Loucy (cell line): ENCODE data around the gene LDLRAD4.

Experiments used
- H2AFZ ChIP-seq: fragments of 200-600 bp; sonication (generic); 2 replicates; pipeline ENCODE4 v1.6.0; 2016; ENCODE audit warnings: antibody characterized with exemption, mild to moderate bottlenecking, low read length, moderate library complexity
- H3F3A ChIP-seq: fragments of 200-600 bp; 2 replicates; pipeline ENCODE4 v1.6.0; 2016; ENCODE audit warnings: antibody characterized with exemption, low read depth, mild to moderate bottlenecking
- H3K27me3 ChIP-seq: fragments of 200-600 bp; sonication (generic); 2 replicates; pipeline ENCODE4 v1.6.1; 2014; ENCODE audit warnings: low read length, mild to moderate bottlenecking; ENCODE audit not compliant: insufficient read depth, poor library complexity, severe bottlenecking
- H3K36me3 ChIP-seq: fragments of 200-600 bp; sonication (generic); 2 replicates; pipeline ENCODE4 v1.6.1; 2016; ENCODE audit warnings: low read length; ENCODE audit not compliant: insufficient read depth
- H3K4me1 ChIP-seq: fragments of 200-600 bp; sonication (generic); 2 replicates; pipeline ENCODE4 v1.5.1; 2014; ENCODE audit warnings: low read length, mild to moderate bottlenecking; ENCODE audit not compliant: insufficient read depth, poor library complexity, severe bottlenecking
- H3K4me2 ChIP-seq: fragments of 200-600 bp; sonication (generic); 2 replicates; pipeline ENCODE4 v1.6.0; 2014; ENCODE audit warnings: antibody characterized with exemption, low read length, low read depth, mild to moderate bottlenecking; ENCODE audit not compliant: poor library complexity, severe bottlenecking
- H3K4me3 ChIP-seq: fragments of 200-600 bp; sonication (generic); 2 replicates; pipeline ENCODE4 v1.5.1; 2014; ENCODE audit warnings: low read length, mild to moderate bottlenecking, mixed read lengths; ENCODE audit not compliant: poor library complexity, severe bottlenecking
- H3K79me2 ChIP-seq: fragments of 200-600 bp; sonication (generic); 2 replicates; pipeline ENCODE4 v1.6.1; 2014; ENCODE audit warnings: low read length; ENCODE audit not compliant: insufficient read depth
- H3K9ac ChIP-seq: fragments of 200-600 bp; sonication (generic); 2 replicates; pipeline ENCODE4 v1.6.0; 2014; ENCODE audit warnings: mild to moderate bottlenecking, low read depth, low read length, moderate library complexity; ENCODE audit not compliant: poor library complexity, severe bottlenecking
- H3K9me2 ChIP-seq: fragments of 200-600 bp; sonication (generic); replicated peaks from 2 replicates; pipeline ENCODE4 v1.6.1; 2016; ENCODE audit warnings: low read depth, low read length, mixed read lengths
- H3K9me3 ChIP-seq: fragments of 200-600 bp; sonication (generic); 2 replicates; pipeline ENCODE4 v1.6.1; 2014; ENCODE audit warnings: mild to moderate bottlenecking, antibody characterized with exemption, low read length, low read depth; ENCODE audit not compliant: insufficient read depth
- H4K20me1 ChIP-seq: fragments of 200-600 bp; sonication (generic); 2 replicates; pipeline ENCODE4 v1.6.0; 2014; ENCODE audit warnings: antibody characterized with exemption, low read length, mild to moderate bottlenecking; ENCODE audit not compliant: insufficient read depth, poor library complexity, severe bottlenecking
- EZH2phosphoT487 ChIP-seq: fragments of 200-600 bp; IDR thresholded peaks from 2 replicates; pipeline ENCODE4 v1.6.1; 2018; ENCODE audit warnings: antibody characterized with exemption, mild to moderate bottlenecking, moderate library complexity, borderline replicate concordance
- TF ChIP-seq, protein P1 (sequence below): fragments of 200-600 bp; sonication (generic); conservative IDR thresholded peaks from 2 replicates; pipeline ENCODE4 v1.5.1; 2014; ENCODE audit warnings: mild to moderate bottlenecking, antibody characterized with exemption, low read length

The LDLRAD4 gene

DNA sequence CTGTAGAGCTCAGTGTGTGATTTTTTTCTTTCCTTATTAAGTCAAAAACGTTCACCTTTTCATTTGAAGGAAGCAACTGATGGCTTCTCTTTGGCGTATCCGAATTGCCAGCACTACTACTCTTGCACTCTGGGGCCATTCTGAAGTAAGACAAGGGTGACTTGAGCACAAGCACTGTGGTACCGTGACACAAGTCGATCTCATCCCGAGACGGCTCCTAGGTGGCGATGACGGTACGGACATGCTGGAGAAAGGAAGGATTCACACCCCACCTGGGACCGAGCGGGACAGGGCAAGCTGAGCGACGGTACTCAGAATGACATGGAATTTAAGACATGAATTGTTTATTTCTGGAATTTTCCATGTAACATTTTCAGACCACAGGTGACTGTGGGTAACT is 36.8 kb upstream of the LDLRAD4 start:
- H3K9ac ChIP-seq = no peak overlapping the region
- no peaks in the 10 kb centered on the region for H3K9me2 ChIP-seq
- TF ChIP-seq, protein P1, sequence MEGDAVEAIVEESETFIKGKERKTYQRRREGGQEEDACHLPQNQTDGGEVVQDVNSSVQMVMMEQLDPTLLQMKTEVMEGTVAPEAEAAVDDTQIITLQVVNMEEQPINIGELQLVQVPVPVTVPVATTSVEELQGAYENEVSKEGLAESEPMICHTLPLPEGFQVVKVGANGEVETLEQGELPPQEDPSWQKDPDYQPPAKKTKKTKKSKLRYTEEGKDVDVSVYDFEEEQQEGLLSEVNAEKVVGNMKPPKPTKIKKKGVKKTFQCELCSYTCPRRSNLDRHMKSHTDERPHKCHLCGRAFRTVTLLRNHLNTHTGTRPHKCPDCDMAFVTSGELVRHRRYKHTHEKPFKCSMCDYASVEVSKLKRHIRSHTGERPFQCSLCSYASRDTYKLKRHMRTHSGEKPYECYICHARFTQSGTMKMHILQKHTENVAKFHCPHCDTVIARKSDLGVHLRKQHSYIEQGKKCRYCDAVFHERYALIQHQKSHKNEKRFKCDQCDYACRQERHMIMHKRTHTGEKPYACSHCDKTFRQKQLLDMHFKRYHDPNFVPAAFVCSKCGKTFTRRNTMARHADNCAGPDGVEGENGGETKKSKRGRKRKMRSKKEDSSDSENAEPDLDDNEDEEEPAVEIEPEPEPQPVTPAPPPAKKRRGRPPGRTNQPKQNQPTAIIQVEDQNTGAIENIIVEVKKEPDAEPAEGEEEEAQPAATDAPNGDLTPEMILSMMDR = no peak
- no peak for TF ChIP-seq EZH2phosphoT487
- H3K4me3 ChIP-seq = no peak overlapping the region
- no peaks in the 10 kb centered on the region for H3K36me3 ChIP-seq
- H3F3A ChIP-seq = no peaks in the 10 kb centered on the region
- no peaks in the 10 kb centered on the region for H3K9me3 ChIP-seq
- no peaks in the 10 kb centered on the region for H4K20me1 ChIP-seq
- no peak overlapping the region for H3K4me2 ChIP-seq
- no peaks in the 10 kb centered on the region for H3K79me2 ChIP-seq
- no peaks in the 10 kb centered on the region for H3K4me1 ChIP-seq
- no peak overlapping the region for H2AFZ ChIP-seq
- H3K27me3 ChIP-seq = no peaks in the 10 kb centered on the region

DNA sequence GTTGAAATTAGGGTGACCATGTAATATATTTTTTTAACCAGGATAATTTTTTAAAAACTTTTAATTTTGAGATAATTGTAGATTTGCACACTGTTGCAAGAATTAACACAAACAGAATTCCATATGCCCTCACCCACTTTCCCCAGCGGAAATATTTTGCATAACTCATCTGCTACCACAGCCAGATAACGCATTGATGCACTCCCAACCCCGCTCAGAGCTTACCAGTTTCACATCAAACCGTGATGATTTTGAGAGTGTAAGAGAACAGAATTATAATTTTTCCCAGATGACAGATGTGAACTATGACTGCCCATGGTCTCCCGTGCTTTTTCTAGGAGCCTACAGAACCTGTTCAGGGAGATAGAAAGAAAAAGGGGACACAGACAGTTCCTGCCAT is 35.2 kb upstream of the LDLRAD4 start:
- Histone ChIP-seq H3K36me3 (no peaks in the 10 kb centered on the region), H3K4me1 (no peaks in the 10 kb centered on the region), H3K9me3 (no peaks in the 10 kb centered on the region), H3K4me3 (no peak overlapping the region), H3F3A (no peaks in the 10 kb centered on the region), H4K20me1 (no peaks in the 10 kb centered on the region), H2AFZ (no peak overlapping the region), H3K9me2 (no peaks in the 10 kb centered on the region), H3K4me2 (no peak overlapping the region), H3K27me3 (no peaks in the 10 kb centered on the region), H3K9ac (no peak overlapping the region), H3K79me2 (no peaks in the 10 kb centered on the region)
- TF ChIP-seq, protein P1 = no peak
- TF ChIP-seq EZH2phosphoT487 = no peak

DNA sequence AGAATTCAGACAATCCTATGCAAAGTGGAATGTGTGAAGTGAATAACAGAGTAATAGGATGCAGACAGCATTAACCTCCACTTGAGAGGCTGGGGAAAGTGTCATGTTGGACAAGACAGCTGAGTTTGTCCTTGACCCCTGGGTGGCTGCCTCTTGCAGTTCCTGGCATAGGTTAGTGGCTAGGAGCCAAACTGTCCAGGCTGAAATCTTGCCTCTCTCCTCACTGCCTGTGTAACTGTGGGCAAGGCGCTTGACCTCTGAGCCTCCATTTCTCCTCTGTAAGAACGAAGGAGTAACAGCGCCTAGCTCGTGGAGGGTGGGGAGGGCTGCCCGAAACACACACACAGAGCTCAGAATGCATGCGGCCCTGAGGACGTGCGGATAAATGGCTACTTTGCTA is 34.8 kb upstream of the LDLRAD4 start:
- H3F3A ChIP-seq = no peaks in the 10 kb centered on the region
- no peaks in the 10 kb centered on the region for H3K79me2 ChIP-seq
- H4K20me1 ChIP-seq = no peaks in the 10 kb centered on the region
- no peak overlapping the region for H3K4me3 ChIP-seq
- no peaks in the 10 kb centered on the region for H3K4me1 ChIP-seq
- H3K4me2 ChIP-seq = no peak overlapping the region
- H3K27me3 ChIP-seq = no peaks in the 10 kb centered on the region
- H3K9ac ChIP-seq = no peak overlapping the region
- H3K9me2 ChIP-seq = no peaks in the 10 kb centered on the region
- no peaks in the 10 kb centered on the region for H3K36me3 ChIP-seq
- no peaks in the 10 kb centered on the region for H3K9me3 ChIP-seq
- TF ChIP-seq EZH2phosphoT487 = no peak
- TF ChIP-seq, protein P1 = no peak
- no peak overlapping the region for H2AFZ ChIP-seq
